Fibroblast of pulmonary artery (primary cell): ENCODE data around the gene RASGRF1.
"Not testable (repeated sequence)": the region's sequence is repeated elsewhere in the genome, so short reads cannot be mapped to it uniquely, and the experiment has no call there.

ENCODE experiments used
- DNase-seq: peaks from one replicate; pipeline ENCODE4 v3.0.0-alpha.2; 2010; ENCODE audit warnings: low read depth
- H3K4me3 ChIP-seq: replicated peaks from 2 replicates; pipeline ENCODE4 v1.5.1; 2011; ENCODE audit warnings: low read depth, mild to moderate bottlenecking, control low read depth, low read length, moderate library complexity
- TF ChIP-seq, protein P1 (sequence below): IDR thresholded peaks from 2 replicates; pipeline ENCODE4 v1.5.1; 2011; ENCODE audit warnings: mild to moderate bottlenecking, control low read depth, low read length, inconsistent platforms; ENCODE audit errors: missing control alignments

The RASGRF1 gene

GRCh38 chr15:79116771-79117170 is 26.2 kb upstream of the RASGRF1 start:
- TF ChIP-seq, protein P1, sequence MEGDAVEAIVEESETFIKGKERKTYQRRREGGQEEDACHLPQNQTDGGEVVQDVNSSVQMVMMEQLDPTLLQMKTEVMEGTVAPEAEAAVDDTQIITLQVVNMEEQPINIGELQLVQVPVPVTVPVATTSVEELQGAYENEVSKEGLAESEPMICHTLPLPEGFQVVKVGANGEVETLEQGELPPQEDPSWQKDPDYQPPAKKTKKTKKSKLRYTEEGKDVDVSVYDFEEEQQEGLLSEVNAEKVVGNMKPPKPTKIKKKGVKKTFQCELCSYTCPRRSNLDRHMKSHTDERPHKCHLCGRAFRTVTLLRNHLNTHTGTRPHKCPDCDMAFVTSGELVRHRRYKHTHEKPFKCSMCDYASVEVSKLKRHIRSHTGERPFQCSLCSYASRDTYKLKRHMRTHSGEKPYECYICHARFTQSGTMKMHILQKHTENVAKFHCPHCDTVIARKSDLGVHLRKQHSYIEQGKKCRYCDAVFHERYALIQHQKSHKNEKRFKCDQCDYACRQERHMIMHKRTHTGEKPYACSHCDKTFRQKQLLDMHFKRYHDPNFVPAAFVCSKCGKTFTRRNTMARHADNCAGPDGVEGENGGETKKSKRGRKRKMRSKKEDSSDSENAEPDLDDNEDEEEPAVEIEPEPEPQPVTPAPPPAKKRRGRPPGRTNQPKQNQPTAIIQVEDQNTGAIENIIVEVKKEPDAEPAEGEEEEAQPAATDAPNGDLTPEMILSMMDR: no peak
- no peak for DNase-seq
- H3K4me3 ChIP-seq: no peak overlapping the region

DNA sequence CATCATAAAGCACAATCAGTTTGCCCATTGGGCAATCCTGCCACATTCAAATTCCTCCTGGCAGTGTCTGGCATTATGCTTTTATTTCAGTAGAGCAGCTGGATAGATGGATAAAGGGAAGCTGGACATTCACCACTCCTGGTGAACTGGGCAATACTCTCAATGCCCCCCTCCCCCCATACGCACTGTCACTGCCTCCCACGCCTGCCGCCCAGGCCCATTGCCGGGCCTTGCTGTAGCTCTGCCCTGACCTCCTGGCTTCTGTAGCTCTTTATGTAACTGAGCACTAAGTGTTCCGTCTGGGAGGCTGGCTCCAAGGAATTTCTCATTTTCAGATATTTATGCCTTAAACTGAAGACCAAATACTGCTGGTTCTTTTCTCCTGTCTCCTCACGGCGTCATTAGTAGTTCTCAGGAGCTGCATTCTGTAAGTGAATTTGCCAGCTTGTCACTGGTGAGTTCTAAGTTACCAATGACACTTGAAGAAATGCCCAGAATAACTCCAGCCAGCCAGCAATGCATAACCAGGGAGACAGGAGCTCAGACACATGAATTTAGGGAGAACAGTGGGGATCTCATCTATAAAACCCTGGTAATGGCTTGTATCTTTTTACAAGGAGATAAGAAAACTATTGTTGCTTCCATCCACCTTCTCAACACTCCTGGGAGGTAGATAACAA is 25.5 kb upstream of the RASGRF1 start:
- no peak overlapping the region for H3K4me3 ChIP-seq
- no peak for DNase-seq
- TF ChIP-seq, protein P1: no peak

DNA sequence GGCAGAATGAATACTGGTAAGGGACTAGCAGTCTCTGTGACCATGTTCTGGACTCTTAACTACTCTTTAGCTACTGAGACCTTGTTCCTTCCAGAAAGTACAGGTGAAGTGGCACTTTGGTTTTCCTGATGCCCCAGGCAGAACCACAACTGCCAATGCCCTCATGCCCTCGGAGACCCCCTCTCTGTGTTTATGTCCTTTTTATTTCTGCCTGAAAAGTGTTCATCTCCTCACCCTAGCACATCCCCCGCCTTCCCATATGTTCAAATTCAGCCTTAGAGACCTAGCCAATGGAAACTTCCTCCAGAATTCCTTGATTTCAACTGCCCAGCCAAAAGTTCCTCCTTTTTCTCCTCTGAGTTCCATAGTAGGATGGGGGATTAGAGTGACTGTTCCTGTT is 23.3 kb upstream of the RASGRF1 start:
- H3K4me3 ChIP-seq: no peak overlapping the region
- TF ChIP-seq, protein P1: no peak
- no peak for DNase-seq

DNA sequence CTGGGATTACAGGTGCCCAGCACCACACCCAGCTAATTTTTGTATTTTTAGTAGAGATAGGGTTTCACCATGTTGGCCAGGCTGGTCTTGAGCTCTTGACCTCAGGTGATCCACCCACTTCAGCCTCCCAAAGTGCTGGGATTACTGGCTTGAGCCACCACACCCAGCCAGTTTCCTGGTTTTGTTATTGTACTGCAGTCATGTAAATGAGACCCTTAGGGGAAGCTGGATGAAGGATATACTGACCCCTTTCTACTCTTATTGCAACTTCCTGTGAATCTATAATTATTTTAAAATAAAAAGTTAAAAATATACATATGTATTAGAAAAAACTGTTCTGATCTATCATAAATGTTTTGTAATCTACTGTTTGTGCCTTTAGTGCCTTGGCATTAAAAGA is 20.8 kb upstream of the RASGRF1 start:
- not testable (repeated sequence) for DNase-seq, H3K4me3 ChIP-seq

DNA sequence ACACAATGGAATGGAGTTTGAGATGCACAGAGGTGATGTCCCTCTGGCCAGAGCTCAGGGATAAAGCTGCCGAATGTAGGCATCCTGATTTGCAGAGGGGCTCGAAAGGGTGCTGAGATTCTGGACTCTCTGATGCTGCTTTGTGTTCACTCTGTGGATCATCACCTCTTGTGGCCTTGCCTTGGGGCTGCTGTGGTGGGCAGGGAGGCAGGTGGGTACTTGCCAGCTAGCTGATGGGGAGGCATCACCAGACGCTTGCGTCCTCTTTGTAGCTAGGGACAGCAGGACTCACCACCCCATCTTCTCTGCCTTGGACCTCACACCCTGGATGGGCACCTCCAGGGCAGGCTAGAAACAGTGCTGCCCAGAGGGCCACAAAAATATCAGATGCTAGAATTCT is 14.6 kb upstream of the RASGRF1 start:
- no peak for DNase-seq
- H3K4me3 ChIP-seq: no peak overlapping the region
- TF ChIP-seq, protein P1: no peak

GRCh38 chr15:79102595-79102994 is 12.0 kb upstream of the RASGRF1 start:
- no peak overlapping the region for H3K4me3 ChIP-seq
- DNase-seq: no peak
- TF ChIP-seq, protein P1: no peak

DNA sequence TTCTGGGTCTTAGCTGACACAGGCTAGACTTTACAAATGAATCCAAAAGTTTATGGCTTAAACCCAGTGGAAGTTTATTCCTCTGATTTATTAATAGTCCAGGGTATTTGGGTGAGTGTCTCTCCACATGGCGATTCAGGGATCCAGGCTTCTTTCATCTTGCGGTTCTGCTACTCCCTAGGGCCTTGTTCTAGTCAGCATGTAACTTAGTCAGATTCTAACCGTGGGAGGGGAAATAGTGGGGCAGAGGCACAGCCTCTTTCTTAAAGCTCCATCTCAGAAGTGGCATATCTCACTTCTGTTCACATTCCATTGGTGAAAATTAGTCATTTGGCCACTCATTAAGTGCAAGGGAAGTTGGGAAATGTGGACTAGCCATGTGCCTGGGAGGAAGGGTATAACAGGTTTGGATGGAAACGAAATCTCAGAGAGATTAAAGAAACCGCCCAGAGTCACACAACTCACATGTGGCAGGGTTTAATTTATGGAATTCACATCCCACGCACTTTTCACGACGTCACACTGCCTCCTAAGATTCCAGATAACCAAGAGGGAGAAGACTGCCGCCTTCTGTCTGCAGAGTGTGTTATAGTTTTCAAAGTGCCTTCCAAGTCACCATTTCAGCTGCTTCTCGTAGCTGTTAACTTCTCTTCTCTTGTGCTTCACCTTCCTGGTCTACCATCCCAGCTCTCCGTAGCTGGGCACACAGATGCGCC is 11.4 kb upstream of the RASGRF1 start:
- peak; percentile 22 for DNase-seq
- TF ChIP-seq, protein P1: no peak
- H3K4me3 ChIP-seq: no peak overlapping the region
